ENCODE results near the gene UBE2J2.

Gene UBE2J2

DNA sequence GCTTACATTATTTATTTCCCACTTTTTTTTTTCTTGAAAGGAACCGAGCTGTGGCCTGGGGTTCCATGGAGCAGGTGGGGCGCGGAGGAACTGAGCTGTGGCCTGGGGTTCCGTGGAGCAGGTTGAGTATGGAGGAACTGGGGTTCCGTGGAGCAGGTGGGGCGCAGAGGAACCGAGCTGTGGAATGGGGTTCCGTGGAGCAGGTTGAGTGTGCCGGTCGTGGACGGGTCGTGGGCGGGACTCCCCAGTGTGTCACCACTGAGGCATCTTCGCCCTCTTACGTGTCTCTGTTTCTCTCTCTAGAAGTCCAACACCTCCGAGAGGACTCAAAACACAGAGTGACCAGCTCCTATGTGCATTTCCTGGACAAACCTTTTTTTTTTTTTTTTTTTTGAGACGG lies 5.4 kb upstream of the UBE2J2 start:
- DNase-seq = no peak

DNA sequence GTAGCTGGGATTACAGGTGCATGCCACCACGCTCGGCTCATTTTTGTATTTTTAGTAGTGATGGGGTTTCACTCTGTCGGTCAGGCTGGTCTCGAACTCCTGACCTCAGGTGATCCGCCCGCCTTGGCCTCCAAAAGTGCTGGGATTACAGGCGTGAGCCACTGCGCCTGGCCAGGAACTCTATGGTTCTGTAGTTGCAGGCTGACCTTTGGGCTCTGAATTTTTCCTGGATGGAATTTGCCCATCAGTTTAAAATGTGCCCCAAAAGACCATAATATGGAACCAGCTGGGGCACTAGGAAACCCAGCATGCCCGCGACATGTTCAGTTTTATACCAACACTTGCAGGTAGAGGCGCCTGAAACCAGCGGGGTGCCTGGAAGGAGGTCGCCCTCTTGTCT lies 5.0 kb upstream of the UBE2J2 start:
- no peak for DNase-seq

DNA sequence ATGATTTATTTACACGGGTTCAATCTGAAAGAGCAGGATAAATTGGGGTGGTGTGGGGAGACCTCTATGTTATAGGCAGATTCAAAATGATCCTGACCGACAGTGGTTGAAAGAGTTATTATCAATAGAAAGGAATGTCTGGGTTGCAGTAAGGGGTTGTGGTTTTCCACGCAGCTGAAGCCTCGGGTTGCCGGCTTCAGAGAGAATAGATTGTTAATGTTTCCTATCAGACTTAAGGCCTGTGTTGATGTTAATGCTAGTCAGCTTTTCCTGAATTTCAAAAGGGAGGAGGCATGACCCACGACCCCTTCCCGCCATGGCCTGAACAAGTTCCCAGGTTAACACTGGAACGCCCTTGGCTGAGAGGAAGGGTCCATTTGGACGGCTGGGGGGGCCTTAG lies 2.2 kb upstream of the UBE2J2 start:
- DNase-seq = no peak

DNA sequence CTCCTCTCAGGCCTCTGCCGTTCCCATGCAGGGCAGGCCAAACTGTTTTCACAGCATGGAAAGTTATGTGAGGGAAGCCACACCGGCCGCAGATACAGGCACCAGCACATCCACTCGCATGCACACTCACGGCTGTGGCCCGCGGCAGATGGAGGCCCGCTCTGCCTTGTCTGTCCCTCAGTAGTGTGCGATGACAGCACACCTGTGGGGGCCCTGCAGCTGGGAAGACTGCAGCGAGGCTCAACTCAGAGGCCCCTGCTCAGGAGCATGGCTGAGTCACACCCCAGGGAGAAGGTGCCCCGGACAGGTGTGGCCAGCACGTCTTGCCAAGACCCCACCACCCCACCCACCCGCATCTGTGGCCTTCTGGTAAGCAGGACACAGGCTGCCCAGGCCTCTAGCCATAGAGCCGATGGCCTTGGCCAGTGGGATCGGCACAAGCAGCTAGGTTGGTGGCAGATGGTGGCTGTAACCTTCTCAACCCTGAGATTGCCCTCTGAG lies 1.3 kb upstream of the UBE2J2 start:
- DNase-seq = no peak

DNA sequence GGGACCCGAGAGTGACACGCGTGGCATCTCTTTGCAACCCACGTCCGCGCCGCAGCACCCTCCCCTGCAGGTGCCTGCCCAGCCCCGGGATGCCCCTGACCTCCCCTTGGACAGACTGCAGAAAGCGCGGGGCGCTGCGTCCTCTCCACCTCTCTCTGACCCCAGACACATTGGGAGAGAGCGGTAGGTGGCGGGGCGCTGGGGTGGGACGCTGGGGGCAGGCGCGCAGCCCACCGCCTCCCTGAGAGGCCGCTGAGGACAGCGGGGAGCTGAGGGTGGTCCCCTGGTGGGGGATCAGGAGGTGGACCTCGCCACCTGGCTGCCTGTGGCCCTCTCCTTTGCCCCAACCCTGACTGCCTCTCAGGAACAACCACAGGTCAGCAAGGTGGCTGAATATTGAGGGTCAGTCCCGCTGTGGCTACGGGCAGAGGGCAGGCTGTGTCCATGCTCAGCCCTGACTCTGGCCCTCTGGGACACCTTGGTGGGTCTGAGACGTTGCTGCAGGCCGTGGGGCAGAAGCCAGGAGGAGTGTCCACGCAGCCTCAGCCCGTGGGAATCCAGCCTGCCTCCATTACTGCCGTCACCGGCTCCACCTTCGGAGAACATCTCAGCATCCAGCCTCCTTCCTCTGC lies 761 bp upstream of the UBE2J2 start:
- no peak for DNase-seq

DNA sequence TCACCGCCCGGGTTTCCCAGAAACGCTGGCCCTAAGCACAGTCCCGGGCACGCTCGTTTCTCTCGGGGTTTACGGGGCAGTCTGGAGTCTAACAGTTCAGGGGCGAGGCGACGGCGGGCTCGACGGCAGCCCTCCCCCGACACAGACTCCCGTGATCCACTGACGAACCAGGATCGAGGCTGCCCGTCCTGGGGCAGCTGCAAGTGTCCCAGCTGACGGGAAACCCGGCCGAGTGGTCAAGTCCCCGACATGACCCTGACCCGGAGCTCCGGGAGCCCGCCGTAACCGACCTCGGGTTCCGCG lies 494 bp downstream of the UBE2J2 start:
- DNase-seq = no peak

DNA sequence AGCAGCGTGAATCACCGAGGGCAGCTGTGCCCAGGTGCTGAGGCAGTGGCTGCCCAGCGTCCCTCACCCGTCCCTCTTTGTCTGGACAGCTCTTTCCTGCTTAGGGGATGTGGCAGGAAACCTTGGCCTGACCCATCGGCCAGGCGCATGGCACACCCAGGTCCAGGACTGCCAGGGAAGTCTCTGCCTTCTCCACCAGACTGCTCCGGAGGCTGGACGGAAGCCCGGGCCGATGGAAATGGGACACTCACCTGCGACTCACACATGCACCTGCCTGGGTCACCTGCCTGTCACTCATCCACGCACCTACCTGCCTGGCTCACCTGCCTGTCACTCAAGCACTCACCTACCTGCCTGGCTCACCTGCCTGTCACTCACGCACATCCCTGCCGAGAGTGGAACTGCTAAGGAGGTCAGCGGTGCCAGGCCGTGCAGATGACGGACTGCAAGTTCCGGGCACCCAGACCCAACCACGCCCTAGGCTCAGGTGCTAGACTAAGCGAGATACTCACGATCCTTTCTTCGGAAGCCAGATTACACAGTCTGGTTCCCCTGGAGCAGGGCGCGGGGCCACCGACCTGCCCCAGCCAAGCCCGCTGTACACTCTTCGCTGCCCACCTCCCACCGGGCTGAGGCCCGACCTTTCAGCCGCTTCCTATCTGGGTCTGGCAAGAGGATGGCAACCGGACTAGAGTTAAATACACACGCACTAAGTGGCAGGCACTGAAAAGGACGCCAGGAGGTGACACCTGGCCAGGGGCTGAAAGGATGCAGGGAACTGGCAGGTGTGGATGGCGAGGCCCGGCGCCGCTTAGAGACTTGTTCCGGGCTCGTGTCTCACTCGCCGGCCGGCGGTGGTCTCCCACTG lies 1.1 kb downstream of the UBE2J2 start:
- no peak for DNase-seq

DNA sequence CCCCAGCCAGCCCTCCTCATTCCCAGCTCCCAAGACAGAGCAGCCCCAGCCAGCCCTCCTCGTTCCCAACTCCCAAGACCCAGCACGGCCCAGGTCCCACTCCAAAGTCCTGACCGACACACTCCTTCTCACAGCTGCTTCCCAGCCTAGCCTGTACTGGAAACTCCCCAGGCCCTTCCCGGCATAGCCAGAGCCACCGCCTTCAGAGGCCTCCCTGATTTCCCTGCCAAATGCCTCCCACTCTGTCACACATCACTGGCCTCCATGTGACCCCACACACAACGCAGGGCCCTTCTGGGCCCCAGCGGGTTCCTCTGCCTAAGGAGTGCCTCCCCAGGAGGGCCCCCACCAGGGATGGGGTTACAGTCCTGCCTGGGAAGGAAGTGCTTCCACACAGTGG lies 2.8 kb downstream of the UBE2J2 start:
- DNase-seq = no peak

DNA sequence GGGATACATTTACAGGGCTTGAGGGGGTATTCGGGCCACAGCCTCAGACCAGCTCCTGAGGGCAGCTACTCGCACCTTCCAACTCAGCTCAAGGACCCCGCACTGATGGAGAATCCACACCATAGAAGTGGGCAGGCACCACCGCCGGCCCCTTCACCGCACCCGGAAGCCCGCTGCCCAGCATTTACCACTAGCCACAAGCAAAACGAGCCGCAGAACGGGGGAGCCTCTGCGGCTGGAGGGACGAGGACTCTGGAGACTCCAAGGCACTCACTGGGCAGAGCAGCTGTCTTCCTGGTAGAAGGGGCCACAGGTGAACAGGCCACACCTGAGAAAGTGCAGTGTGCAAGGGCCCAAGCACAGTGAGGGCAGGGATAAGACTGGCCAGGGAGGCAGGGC lies 5.4 kb downstream of the UBE2J2 start:
- no peak for DNase-seq

DNA sequence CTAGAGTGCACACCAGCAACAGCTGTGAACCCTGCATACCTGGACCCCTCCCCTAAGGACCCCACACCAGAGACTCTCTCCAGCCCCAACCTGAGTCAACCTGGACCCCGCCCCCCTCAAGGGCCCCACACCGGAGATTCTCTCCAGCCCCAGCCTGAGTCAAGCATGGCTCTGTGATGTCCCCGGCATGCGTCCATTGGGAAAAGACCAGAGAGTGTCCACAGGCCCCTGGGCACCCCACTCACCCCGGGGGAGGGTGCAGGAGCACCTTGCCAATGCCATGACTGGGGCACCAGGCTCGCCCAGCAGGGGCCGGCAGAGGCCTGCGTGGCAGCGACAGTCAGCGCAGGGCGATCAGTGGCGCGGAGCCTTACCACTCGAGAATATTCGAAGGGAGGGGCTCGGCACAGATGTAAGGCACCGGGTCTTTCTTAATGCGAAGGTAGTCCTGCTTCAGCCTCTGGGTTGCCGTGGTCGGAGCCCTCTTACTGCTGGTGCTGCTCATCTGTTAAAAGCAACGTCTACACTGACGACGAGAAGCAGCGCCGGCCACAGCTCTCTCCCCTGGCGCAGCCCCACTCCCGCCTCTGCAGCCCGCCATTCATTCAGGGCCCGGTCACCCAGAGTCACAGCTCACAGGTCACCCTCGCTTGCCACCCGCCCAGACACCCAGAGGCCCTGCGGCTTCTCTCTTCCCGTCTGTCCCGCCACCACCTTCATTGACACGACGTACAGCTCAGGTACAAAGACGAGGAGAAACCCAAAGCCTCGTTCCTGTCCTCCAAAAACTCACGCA lies 6.0 kb downstream of the UBE2J2 start:
- no peak for DNase-seq

DNA sequence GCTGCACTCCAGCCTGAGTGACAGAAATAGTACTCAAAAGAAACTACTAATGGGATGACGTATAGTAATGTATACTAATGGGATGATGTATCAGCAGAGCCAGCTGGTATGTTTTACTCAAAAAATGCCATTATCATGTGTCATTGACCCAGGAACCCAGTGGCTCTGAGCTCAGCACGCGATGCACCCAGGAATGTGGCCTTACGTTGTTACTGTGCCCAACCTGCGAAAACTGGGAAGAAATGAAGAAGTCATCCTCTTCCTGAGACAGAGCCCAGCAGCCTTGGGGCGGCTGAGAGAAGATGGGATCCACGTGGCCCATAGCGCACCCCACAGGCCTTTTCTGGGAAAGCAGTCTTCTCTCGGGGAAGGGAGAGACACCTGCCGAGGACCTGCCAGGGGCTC lies 8.8 kb downstream of the UBE2J2 start:
- DNase-seq = no peak

DNA sequence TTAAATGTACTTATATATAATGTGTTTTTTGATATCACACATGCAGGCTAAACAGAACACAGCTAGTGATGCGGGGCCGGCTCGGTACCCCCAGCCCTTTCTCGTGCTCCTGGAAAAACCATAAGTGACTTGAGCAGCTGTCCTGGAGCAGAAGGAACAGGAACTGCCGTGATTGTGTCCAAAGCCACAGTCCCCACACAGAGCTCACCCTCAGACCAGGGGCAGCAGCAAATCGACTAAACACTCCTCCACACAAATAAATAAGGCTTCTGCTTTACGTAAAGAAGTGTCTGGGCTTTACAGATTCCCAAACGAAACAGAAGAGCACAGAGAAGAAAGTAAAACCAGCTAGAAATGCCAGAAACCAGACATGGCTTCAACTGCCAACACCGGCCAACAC lies 9.6 kb downstream of the UBE2J2 start:
- DNase-seq = no peak

DNA sequence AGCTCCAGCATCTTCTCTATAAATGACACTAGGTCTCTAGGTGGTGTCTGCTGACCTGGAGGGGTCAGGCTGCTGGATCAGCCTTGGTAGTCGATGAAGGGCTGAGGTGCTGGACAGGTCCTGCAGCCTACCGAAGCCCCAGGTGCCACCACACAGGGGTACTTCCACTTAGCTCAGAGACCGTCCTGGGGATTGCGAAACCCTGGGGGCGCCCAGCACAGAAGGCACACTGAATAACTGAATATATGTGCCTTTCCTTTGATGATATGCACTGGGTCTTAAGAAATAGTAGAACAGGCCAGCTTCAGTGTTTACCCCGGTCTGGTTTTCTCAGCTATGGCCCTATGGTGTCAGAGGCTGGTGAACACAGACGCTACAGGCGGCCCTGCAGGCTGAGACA lies 10.9 kb downstream of the UBE2J2 start:
- no peak for DNase-seq

DNA sequence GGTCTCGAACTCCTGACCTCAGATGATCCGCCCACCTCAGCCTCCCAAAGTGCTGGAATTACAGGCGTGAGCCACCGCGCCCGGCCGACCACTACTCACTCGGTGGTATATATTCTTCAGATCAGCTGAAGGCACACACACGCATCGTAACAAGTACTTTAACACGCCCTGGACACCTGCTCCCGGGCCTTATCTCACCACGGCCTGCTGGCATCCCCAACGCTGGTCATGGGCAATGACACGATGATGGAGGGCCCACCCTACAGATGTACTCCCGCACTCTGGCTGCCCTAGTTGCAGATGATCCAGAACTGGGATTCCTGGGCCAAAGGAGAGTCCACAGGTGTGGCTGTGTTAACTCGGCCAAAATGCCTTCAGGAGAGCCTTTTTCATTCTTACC lies 11.6 kb downstream of the UBE2J2 start:
- DNase-seq = no peak

DNA sequence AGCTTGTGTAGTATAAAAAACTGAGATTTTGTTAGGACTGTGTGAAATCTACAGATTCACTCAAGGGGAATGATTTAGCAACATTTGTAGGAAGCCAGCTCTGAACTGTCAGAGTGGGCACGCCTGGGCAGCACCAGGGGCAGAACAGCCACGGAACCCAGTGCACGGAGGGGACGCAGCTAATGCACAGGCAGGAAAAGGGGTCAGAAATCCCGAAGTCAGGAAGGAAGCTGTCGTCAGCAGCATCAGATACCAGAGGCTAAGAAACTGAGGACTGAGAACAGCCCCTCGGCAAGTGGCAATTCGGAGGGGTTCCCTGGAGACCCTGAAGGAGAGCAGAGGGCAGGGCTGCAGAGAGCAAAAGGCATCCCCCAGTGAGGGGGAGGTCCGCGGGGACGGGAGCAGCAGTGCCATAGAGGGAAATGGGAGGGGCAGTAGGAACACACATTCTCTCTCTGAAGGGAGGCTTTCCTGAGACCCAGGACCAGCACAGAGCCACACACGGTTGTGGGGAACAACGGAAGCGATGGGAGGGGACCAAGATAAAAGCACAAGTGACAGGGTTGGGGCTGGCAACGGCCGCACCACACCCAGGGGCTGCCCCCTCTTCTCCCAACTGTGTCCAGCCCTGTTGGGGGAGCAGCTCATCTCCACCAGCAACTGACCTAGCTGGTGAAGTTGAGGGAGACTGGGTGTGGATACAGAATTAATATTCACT lies 12.7 kb downstream of the UBE2J2 start:
- DNase-seq = no peak

DNA sequence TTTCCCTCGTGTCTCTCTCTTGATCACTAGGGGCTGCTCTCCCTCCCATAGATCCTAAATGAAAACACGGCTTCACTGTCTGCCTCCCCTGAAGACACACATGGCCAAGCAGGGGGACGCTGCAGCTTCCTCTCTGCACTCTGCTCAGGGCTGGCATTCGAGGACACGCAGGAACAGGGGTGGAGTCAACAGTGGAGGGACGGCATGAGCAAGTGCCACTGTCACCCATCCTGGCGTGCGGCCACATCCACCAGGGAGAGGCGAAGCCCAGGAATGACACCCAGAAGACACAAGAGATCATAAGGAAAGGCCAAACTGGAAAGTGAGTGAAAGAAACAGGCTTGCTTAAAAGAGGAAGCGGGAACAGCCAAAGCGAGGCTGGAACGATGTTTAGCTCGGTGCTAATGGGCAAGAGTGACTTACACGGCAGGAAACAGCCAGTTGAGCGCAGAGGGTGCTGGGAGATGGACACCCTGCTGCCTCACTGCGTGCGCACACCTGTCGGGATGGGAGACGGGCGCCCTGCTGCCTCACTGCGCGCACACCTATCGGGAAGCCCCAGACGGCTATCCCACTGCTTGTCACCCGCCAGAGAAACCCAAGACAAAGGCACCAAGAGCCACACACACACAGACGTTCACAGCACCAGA lies 13.6 kb downstream of the UBE2J2 start:
- no peak for DNase-seq

DNA sequence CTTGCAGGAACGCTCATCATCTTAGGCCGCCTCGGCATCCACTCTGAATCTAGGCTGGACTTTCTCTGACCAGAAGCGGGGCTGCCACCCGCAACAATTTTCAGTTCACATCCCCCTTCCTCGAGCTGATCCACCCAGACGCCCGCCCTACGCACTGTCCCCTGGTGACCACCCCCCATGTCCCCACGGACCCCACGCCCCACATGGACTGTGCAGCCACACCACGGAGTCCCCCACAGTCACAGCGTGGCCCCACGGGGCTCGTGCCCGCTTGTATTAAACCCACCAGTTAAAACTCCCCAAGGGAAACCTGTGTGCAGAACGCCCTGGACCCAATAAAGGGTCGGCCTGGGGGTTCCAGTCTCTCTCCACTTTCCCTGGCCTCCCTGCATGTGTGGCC lies 14.1 kb downstream of the UBE2J2 start:
- no peak for DNase-seq

DNA sequence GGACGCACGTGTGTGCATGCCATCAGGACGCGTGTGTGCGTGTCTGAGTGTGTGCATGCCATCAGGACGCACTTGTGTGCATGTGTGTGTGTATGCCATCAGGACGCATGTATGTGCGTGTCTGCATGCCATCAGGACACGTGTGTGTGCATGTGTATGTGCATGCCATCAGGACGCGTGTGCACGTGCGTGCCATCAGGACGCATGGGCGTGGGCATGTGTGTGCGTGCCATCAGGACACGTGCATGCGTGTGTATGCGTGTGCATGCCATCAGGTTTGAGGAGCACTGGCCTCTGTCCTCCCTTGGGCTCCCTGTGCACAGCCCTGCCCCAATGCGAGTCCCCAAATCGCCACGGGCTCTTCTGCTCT lies 14.6 kb downstream of the UBE2J2 start:
- DNase-seq = no peak

DNA sequence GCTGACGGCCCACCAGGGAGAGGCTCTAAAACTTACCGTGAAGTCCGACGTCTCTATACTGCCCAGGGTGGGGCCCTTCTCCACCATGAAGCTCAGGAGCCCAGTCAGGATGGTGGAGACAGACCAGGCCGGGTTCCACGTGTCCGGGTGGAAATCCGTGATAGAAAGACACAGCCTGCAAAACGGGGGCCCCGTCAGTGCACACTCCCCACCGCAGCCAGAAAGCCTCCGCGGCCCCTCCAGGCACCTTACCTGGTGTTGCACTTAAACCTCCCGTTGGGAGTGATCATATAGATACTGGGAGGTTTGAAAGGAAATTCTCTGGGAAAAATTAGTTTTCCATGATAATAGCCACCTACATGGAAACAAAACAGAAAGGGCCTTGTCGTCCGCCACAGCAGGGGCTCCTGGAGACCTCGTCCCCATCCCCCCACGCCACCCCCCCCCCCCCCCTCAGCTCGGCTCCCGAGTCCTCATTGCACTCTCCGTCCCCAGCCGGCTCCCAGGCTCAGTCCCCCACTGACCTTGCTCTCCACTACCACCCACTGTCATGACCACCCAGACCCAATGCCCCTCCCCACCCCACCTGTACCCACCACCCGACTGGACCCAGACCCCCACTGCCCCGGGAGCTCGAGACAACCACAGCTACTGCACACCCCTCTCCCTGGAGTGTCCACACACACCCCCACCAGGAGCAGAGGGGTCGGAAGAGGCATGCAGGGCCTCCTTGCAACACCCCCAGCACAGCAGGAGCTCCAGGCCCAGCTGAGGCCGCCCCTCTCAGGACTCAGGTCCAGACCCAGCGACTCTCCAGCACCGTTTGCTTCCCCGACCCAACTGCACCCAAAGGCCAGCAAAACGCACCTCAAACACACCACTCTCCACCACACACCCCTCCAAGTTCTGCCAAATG lies 16.4 kb downstream of the UBE2J2 start:
- no peak for DNase-seq

DNA sequence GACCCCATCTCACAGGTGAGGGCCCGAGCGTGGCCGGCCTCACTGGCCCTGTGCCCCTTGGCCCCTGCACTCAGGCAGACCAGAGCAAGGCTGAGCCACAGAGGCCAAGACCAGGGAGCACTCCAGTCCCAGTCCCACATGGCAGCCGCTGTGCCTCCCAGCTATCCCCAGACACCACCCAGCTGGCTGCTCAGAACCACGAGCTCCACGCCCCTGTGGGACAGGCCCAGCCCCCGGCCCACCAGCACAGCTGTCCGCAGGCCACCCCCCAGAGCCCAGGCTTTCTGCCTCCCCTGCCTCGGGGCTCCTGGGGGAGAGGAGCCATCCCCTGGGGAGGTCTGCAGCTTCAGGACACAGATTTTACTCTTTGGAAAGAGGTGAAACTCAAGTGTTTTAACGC lies 18.0 kb downstream of the UBE2J2 start:
- DNase-seq = no peak

DNA sequence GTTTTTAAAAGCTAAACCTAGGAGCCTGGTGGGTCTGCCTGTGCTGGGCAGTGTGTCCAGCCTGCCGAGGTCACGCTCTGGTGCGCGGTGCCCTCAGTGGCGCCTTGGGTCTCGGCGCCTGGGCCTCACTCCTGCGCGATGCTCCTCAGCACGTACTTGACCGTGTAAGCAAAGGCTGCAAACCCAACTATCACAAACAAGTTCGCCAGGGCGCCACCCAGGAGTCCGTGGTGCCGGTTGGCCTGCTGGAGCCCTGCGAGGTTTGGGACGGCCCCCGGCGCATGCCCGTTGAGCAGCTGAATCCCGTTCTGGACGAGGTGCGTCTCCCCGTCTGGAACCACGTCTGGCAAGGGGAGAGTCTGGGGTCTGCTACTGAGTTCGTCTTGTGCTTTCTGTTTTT lies 18.6 kb downstream of the UBE2J2 start:
- no peak for DNase-seq

DNA sequence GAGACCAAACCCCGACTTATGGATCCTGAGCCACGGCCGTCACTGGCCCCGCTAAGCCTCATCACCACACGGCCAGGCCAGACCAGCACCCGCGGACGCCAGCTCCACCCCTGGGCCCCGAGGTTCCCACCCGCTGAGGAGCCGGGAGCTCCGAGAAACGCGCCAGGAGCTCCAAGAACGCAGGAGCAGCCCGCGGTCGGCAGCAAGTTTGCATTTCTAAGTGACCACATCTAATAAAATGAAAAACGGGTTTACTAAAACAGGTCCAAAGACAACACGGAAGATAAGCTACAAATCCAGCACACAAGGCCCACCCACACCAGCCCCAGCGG lies 19.0 kb downstream of the UBE2J2 start:
- DNase-seq = no peak
